Loucy (cell line): Measurements from ENCODE around the gene ANO7.

Experiments used
- H2AFZ ChIP-seq: fragments of 200-600 bp; sonication (generic); 2 replicates; pipeline ENCODE4 v1.6.0; 2016; ENCODE audit warnings: antibody characterized with exemption, mild to moderate bottlenecking, low read length, moderate library complexity
- H3F3A ChIP-seq: fragments of 200-600 bp; 2 replicates; pipeline ENCODE4 v1.6.0; 2016; ENCODE audit warnings: antibody characterized with exemption, low read depth, mild to moderate bottlenecking
- H3K27me3 ChIP-seq: fragments of 200-600 bp; sonication (generic); 2 replicates; pipeline ENCODE4 v1.6.1; 2014; ENCODE audit warnings: low read length, mild to moderate bottlenecking; ENCODE audit not compliant: insufficient read depth, poor library complexity, severe bottlenecking
- H3K36me3 ChIP-seq: fragments of 200-600 bp; sonication (generic); 2 replicates; pipeline ENCODE4 v1.6.1; 2016; ENCODE audit warnings: low read length; ENCODE audit not compliant: insufficient read depth
- H3K4me1 ChIP-seq: fragments of 200-600 bp; sonication (generic); 2 replicates; pipeline ENCODE4 v1.5.1; 2014; ENCODE audit warnings: low read length, mild to moderate bottlenecking; ENCODE audit not compliant: insufficient read depth, poor library complexity, severe bottlenecking
- H3K4me2 ChIP-seq: fragments of 200-600 bp; sonication (generic); 2 replicates; pipeline ENCODE4 v1.6.0; 2014; ENCODE audit warnings: antibody characterized with exemption, low read length, low read depth, mild to moderate bottlenecking; ENCODE audit not compliant: poor library complexity, severe bottlenecking
- H3K4me3 ChIP-seq: fragments of 200-600 bp; sonication (generic); 2 replicates; pipeline ENCODE4 v1.5.1; 2014; ENCODE audit warnings: low read length, mild to moderate bottlenecking, mixed read lengths; ENCODE audit not compliant: poor library complexity, severe bottlenecking
- H3K79me2 ChIP-seq: fragments of 200-600 bp; sonication (generic); 2 replicates; pipeline ENCODE4 v1.6.1; 2014; ENCODE audit warnings: low read length; ENCODE audit not compliant: insufficient read depth
- H3K9ac ChIP-seq: fragments of 200-600 bp; sonication (generic); 2 replicates; pipeline ENCODE4 v1.6.0; 2014; ENCODE audit warnings: mild to moderate bottlenecking, low read depth, low read length, moderate library complexity; ENCODE audit not compliant: poor library complexity, severe bottlenecking
- H3K9me2 ChIP-seq: fragments of 200-600 bp; sonication (generic); replicated peaks from 2 replicates; pipeline ENCODE4 v1.6.1; 2016; ENCODE audit warnings: low read depth, low read length, mixed read lengths
- H3K9me3 ChIP-seq: fragments of 200-600 bp; sonication (generic); 2 replicates; pipeline ENCODE4 v1.6.1; 2014; ENCODE audit warnings: mild to moderate bottlenecking, antibody characterized with exemption, low read length, low read depth; ENCODE audit not compliant: insufficient read depth
- H4K20me1 ChIP-seq: fragments of 200-600 bp; sonication (generic); 2 replicates; pipeline ENCODE4 v1.6.0; 2014; ENCODE audit warnings: antibody characterized with exemption, low read length, mild to moderate bottlenecking; ENCODE audit not compliant: insufficient read depth, poor library complexity, severe bottlenecking
- CTCF ChIP-seq: fragments of 200-600 bp; sonication (generic); conservative IDR thresholded peaks from 2 replicates; pipeline ENCODE4 v1.5.1; 2014; ENCODE audit warnings: mild to moderate bottlenecking, antibody characterized with exemption, low read length
- EZH2phosphoT487 ChIP-seq: fragments of 200-600 bp; IDR thresholded peaks from 2 replicates; pipeline ENCODE4 v1.6.1; 2018; ENCODE audit warnings: antibody characterized with exemption, mild to moderate bottlenecking, moderate library complexity, borderline replicate concordance

The ANO7 gene

GRCh38 chr2:241237949-241238371 is 49.5 kb downstream of the ANO7 start:
- no peak overlapping the region for H3K9ac ChIP-seq
- no peaks in the 10 kb centered on the region for H3K9me3 ChIP-seq
- no peak overlapping the region for H3K4me3 ChIP-seq
- H3F3A ChIP-seq, result no peaks in the 10 kb centered on the region
- H3K4me1 ChIP-seq, result no peaks in the 10 kb centered on the region
- H3K27me3 ChIP-seq, result no peaks in the 10 kb centered on the region
- TF ChIP-seq CTCF, result no peak
- no peak for TF ChIP-seq EZH2phosphoT487
- H2AFZ ChIP-seq, result no peak overlapping the region
- H3K4me2 ChIP-seq, result no peak overlapping the region
- H3K9me2 ChIP-seq, result no peaks in the 10 kb centered on the region
- peaks cover 97% of the 10 kb centered on the region; the same call in 1 of the 2 replicates for H3K36me3 ChIP-seq
- H3K79me2 ChIP-seq, result no peaks in the 10 kb centered on the region
- H4K20me1 ChIP-seq, result no peaks in the 10 kb centered on the region

GRCh38 chr2:241238693-241239198 is 50.3 kb downstream of the ANO7 start:
- Histone ChIP-seq H3K9me3 (no peaks in the 10 kb centered on the region), H3K4me1 (no peaks in the 10 kb centered on the region), H3K79me2 (no peaks in the 10 kb centered on the region), H3F3A (no peaks in the 10 kb centered on the region), H4K20me1 (no peaks in the 10 kb centered on the region), H3K36me3 (peaks cover 97% of the 10 kb centered on the region; the same call in 1 of the 2 replicates), H3K4me2 (no peak overlapping the region), H3K9ac (no peak overlapping the region), H3K27me3 (no peaks in the 10 kb centered on the region), H2AFZ (no peak overlapping the region), H3K4me3 (no peak overlapping the region), H3K9me2 (no peaks in the 10 kb centered on the region)
- TF ChIP-seq CTCF, result no peak

- H3K9ac ChIP-seq, result no peak overlapping the region
- H3K9me2 ChIP-seq, result no peaks in the 10 kb centered on the region
- no peaks in the 10 kb centered on the region for H4K20me1 ChIP-seq
- no peak overlapping the region for H3K4me2 ChIP-seq
- H3K4me1 ChIP-seq, result no peaks in the 10 kb centered on the region
- H3K4me3 ChIP-seq, result no peak overlapping the region
- H3F3A ChIP-seq, result no peaks in the 10 kb centered on the region
- H3K27me3 ChIP-seq, result no peaks in the 10 kb centered on the region
- H3K9me3 ChIP-seq, result no peaks in the 10 kb centered on the region
- peaks cover 97% of the 10 kb centered on the region; the same call in 1 of the 2 replicates for H3K36me3 ChIP-seq
- H2AFZ ChIP-seq, result no peak overlapping the region
- TF ChIP-seq EZH2phosphoT487 (no peak), CTCF (no peak)
- no peaks in the 10 kb centered on the region for H3K79me2 ChIP-seq
Measured at GRCh38 chr2:241239552-241240202, 51.2 kb downstream of the ANO7 start.
